HEK293 (cell line): ENCODE data around the gene KLK3.

Source experiments
- CTCF ChIA-PET: fragments of 350-600 bp; formaldehyde crosslinking; extraction: SDS; loops from one replicate; lab custom pipeline; 2021; ENCODE audit warnings: antibody characterized with exemption; lab: Yijun Ruan, JAX
- POLR2A ChIA-PET: fragments of 300-600 bp; formaldehyde crosslinking; extraction: SDS; loops from one replicate; lab custom pipeline; 2020; ENCODE audit warnings: antibody characterized with exemption, inconsistent platforms; lab: Yijun Ruan, JAX
- H3K27ac ChIP-seq: fragments of 200-500 bp; sonication (Bioruptor generic); 2 replicates; pipeline ENCODE4 v1.5.1; 2014; ENCODE audit warnings: low read depth, low read length, control low read depth, inconsistent platforms; ENCODE audit errors: extremely low read depth
- H3K36me3 ChIP-seq, 2 experiments: fragments of 200-500 bp in 1 of 2; sonication (Bioruptor generic) in 1 of 2; 1 replicate in 1 of 2; 2 replicates in 1 of 2; pipeline ENCODE4 v1.5.1; 2014 to 2017; ENCODE audit warnings: inconsistent platforms in 2 of 2, low read length in 2 of 2; ENCODE audit not compliant: control insufficient read depth in 2 of 2, insufficient read depth in 1 of 2
- H3K4me1 ChIP-seq: fragments of 200-500 bp; sonication (Bioruptor generic); 2 replicates; pipeline ENCODE4 v1.5.1; 2014; ENCODE audit warnings: mild to moderate bottlenecking, low read length, inconsistent platforms; ENCODE audit not compliant: control insufficient read depth, insufficient read depth
- H3K4me3 ChIP-seq: 2 replicates; pipeline ENCODE4 v1.5.1; 2011; ENCODE audit warnings: low read depth, mild to moderate bottlenecking, control low read depth, low read length, moderate library complexity
- H3K9me3 ChIP-seq: fragments of 200-500 bp; sonication (Bioruptor generic); 2 replicates; pipeline ENCODE4 v1.5.1; 2014; ENCODE audit warnings: low read depth, low read length, inconsistent platforms; ENCODE audit not compliant: control insufficient read depth, insufficient read depth
- BCL6B ChIP-seq: fragments of 450-650 bp; formaldehyde crosslinking; IDR thresholded peaks from 2 replicates; pipeline ENCODE4 v1.5.1; 2017; ENCODE audit warnings: missing biosample characterization, missing genetic modification characterization
- GLI4 ChIP-seq: fragments of 450-650 bp; formaldehyde crosslinking; IDR thresholded peaks from 2 replicates; pipeline ENCODE4 v1.5.1; 2016; ENCODE audit warnings: missing biosample characterization, missing genetic modification characterization
- REST ChIP-seq: fragments of 450-650 bp; formaldehyde crosslinking; IDR thresholded peaks from 2 replicates; pipeline ENCODE4 v1.5.1; 2016; ENCODE audit warnings: missing biosample characterization, missing genetic modification characterization
- YY2 ChIP-seq: fragments of 450-650 bp; formaldehyde crosslinking; IDR thresholded peaks from 2 replicates; pipeline ENCODE4 v1.5.1; 2016; ENCODE audit warnings: missing biosample characterization, missing genetic modification characterization
- ZBTB17 ChIP-seq: fragments of 450-650 bp; formaldehyde crosslinking; IDR thresholded peaks from 2 replicates; pipeline ENCODE4 v1.5.1; 2016; ENCODE audit warnings: missing biosample characterization, missing genetic modification characterization
- ZFHX2 ChIP-seq: fragments of 450-650 bp; formaldehyde crosslinking; conservative IDR thresholded peaks from 2 replicates; pipeline ENCODE4 v1.5.1; 2016; ENCODE audit warnings: missing biosample characterization, missing genetic modification characterization
- ZFP3 ChIP-seq: fragments of 450-650 bp; formaldehyde crosslinking; IDR thresholded peaks from 2 replicates; pipeline ENCODE4 v1.5.1; 2016; ENCODE audit warnings: low read depth, missing biosample characterization, missing genetic modification characterization
- ZNF121 ChIP-seq: fragments of 450-650 bp; formaldehyde crosslinking; IDR thresholded peaks from 2 replicates; pipeline ENCODE4 v1.5.1; 2016; ENCODE audit warnings: missing biosample characterization, missing genetic modification characterization
- ZNF132 ChIP-seq: fragments of 450-650 bp; formaldehyde crosslinking; IDR thresholded peaks from 2 replicates; pipeline ENCODE4 v1.5.1; 2017; ENCODE audit warnings: missing biosample characterization, missing genetic modification characterization, borderline replicate concordance
- ZNF274 ChIP-seq, 2 experiments: fragments of 200-500 bp in 1 of 2; fragments of 450-650 bp in 1 of 2; sonication (Bioruptor generic) in 1 of 2; formaldehyde crosslinking in 1 of 2; IDR thresholded peaks; 2 replicates each; pipeline versions ENCODE4 v1.5.1 to v1.6.1; 2014 to 2016; ENCODE audit warnings: borderline replicate concordance in 1 of 2, inconsistent platforms in 1 of 2, low read length in 1 of 2, missing biosample characterization in 1 of 2, missing genetic modification characterization in 1 of 2
- ZNF623 ChIP-seq: fragments of 450-650 bp; formaldehyde crosslinking; IDR thresholded peaks from 2 replicates; pipeline ENCODE4 v1.5.1; 2016; ENCODE audit warnings: missing biosample characterization, missing genetic modification characterization
- ZNF768 ChIP-seq: fragments of 450-650 bp; formaldehyde crosslinking; IDR thresholded peaks from 2 replicates; pipeline ENCODE4 v1.5.1; 2018; ENCODE audit warnings: missing biosample characterization, mild to moderate bottlenecking, missing genetic modification characterization
- ZSCAN30 ChIP-seq: fragments of 450-650 bp; IDR thresholded peaks from 2 replicates; pipeline ENCODE4 v1.5.1; 2018; ENCODE audit warnings: missing biosample characterization, mild to moderate bottlenecking, missing genetic modification characterization, moderate library complexity

KLK3 gene

GRCh38 chr19:50829801-50830200 lies 24.9 kb upstream of the KLK3 start:
- ChIA-PET POLR2A (interaction anchor here (1.2 kb wide), 1 partner anchor 25 kb away, joined by 4 read pairs; no protein-coding TSS in a partner anchor), CTCF (interaction anchor here (0.9 kb wide), 1 partner anchor 10 kb away, joined by 3 read pairs; no protein-coding TSS in a partner anchor)

GRCh38 chr19:50830266-50831025 lies 24.3 kb upstream of the KLK3 start:
- Histone ChIP-seq H3K4me3 (no peak overlapping the region), H3K4me1 (no peaks in the 10 kb centered on the region; the same call in 1 of the 2 replicates), H3K27ac (no peak overlapping the region), H3K9me3 (no peaks in the 10 kb centered on the region), H3K36me3 (no peaks in the 10 kb centered on the region)
- CTCF ChIA-PET, result interaction anchor here (0.9 to 1.1 kb wide), 2 partner anchors 10 to 75 kb away, joined by 3 read pairs; no protein-coding TSS in a partner anchor
- 0 out of 2 replicates have a peak, but pooled peaks have one; percentile 2 for TF ChIP-seq ZBTB17 (tag by site-specific recombination)
- TF ChIP-seq ZFHX2 (tag by site-specific recombination), result peak; percentile 36; the same call in 1 of the 2 replicates
- TF ChIP-seq ZNF274 (IDR thresholded peaks at IDR 0.05; ENCODE audit: low read length), result no peak
- TF ChIP-seq ZNF274 (tag by site-specific recombination; IDR thresholded peaks at IDR 0.05; ENCODE audit: borderline replicate concordance), result no peak
- POLR2A ChIA-PET, result interaction anchor here (1.2 kb wide), 1 partner anchor 26 kb away, joined by 4 read pairs; no protein-coding TSS in a partner anchor

More at GRCh38 chr19:50829801-50830200, 24.9 kb upstream of the KLK3 start:
- Histone ChIP-seq H3K36me3 (no peaks in the 10 kb centered on the region), H3K4me3 (no peak overlapping the region), H3K9me3 (no peaks in the 10 kb centered on the region), H3K27ac (no peak overlapping the region), H3K4me1 (no peaks in the 10 kb centered on the region)
- TF ChIP-seq YY2 (tag by site-specific recombination) (no peak), ZNF132 (tag by site-specific recombination) (no peak), ZBTB17 (tag by site-specific recombination) (0 out of 2 replicates have a peak, but pooled peaks have one; percentile 30)

- ChIA-PET CTCF (interaction anchor here (1.1 kb wide), 1 partner anchor 75 kb away, joined by 3 read pairs; no protein-coding TSS in a partner anchor), POLR2A (interaction anchor here (1.2 kb wide), 1 partner anchor 26 kb away, joined by 4 read pairs; no protein-coding TSS in a partner anchor)
- H3K36me3 ChIP-seq, result no peaks in the 10 kb centered on the region
Measured at GRCh38 chr19:50831026-50831396, 23.7 kb upstream of the KLK3 start.

More at GRCh38 chr19:50831026-50831396, 23.7 kb upstream of the KLK3 start:
- Histone ChIP-seq H3K4me3 (no peak overlapping the region), H3K27ac (no peak overlapping the region), H3K9me3 (no peaks in the 10 kb centered on the region), H3K4me1 (no peaks in the 10 kb centered on the region; the same call in 1 of the 2 replicates)
- TF ChIP-seq ZNF768 (tag by site-specific recombination), result peak; percentile 61; the same call in 1 of the 2 replicates
- no peak for TF ChIP-seq BCL6B
- no peak for TF ChIP-seq ZNF121 (tag by site-specific recombination)
- TF ChIP-seq REST (tag by site-specific recombination), result no peak
- no peak for TF ChIP-seq ZSCAN30 (tag by site-specific recombination)
- TF ChIP-seq GLI4 (tag by site-specific recombination), result no peak
- TF ChIP-seq ZNF623, result peak; percentile 64
- no peak for TF ChIP-seq ZFP3 (tag by site-specific recombination)
